HG02885 (cell line): Measurements from ENCODE around the gene MYO19.
"Not testable (repeated sequence)": the region's sequence is repeated elsewhere in the genome, so short reads cannot be mapped to it uniquely, and the experiment has no call there.

Experiments used
- ATAC-seq: cut with Tn5 transposase; IDR thresholded peaks from one replicate; pipeline ENCODE4 v1.9.1; 2021; ENCODE audit warnings: mild to moderate bottlenecking; ENCODE audit not compliant: unreplicated experiment, poor library complexity

The MYO19 gene

GRCh38 chr17:36470499-36470898 lies 64.2 kb downstream of the MYO19 start:
- ATAC-seq = no peak

DNA sequence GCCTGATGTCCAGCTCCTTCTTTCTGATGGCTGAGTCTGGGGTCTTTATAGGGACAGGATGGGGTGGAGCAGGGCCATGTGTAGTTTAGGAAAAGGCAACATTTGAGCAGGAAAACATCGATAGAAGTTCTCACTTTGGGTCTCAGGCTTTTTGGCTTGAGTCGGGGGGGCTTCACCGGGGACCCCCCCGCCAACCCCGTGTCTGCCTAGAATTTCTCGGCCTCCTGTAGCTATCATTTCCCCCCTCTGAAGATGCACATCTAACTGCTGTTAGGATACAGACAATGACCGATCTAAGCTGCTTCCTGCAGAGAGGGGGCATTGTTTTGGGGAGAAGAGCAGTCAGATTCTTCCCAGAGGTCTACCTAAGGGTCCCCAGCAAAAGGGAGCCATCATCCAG lies 64.9 kb downstream of the MYO19 start:
- ATAC-seq = no peak

DNA sequence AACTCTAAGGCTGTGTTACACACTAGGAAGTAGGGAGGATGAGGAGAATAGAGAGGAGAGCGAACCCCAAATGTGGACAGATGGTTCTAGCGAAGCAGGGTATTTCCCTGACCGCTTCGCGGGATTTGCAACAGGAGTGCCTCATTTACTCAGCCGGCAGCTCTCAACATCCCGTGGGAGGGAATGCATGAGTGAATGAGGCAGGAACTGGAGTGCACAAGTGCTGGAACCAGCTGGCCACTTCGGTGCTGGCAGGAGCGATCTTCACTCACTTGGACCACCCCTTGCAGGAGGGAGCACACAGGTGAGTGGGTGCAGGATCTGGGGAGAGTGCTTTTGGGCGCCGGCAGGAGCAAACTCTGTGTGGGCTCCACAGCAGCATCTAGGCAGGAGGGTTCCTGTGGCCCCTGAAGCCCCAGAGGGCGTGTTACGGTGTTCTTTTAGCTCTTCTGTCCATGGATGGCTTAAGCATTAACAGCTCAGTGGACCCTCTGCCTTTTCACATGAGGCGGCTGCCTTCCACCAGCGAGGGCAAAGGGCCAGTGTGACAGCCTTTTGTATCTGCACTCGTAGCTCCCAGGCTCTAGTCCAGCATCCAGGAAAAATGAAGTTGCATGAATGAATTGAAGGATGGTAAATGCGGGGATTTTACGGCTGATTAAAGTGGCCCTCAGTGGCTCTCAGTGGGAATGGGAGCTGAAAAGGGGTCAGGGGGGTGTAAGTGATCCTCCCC lies 65.6 kb downstream of the MYO19 start:
- ATAC-seq = no peak

GRCh38 chr17:36464765-36465088 lies 69.9 kb downstream of the MYO19 start:
- ATAC-seq = no peak

GRCh38 chr17:36463916-36464764 lies 70.5 kb downstream of the MYO19 start:
- no peak for ATAC-seq

DNA sequence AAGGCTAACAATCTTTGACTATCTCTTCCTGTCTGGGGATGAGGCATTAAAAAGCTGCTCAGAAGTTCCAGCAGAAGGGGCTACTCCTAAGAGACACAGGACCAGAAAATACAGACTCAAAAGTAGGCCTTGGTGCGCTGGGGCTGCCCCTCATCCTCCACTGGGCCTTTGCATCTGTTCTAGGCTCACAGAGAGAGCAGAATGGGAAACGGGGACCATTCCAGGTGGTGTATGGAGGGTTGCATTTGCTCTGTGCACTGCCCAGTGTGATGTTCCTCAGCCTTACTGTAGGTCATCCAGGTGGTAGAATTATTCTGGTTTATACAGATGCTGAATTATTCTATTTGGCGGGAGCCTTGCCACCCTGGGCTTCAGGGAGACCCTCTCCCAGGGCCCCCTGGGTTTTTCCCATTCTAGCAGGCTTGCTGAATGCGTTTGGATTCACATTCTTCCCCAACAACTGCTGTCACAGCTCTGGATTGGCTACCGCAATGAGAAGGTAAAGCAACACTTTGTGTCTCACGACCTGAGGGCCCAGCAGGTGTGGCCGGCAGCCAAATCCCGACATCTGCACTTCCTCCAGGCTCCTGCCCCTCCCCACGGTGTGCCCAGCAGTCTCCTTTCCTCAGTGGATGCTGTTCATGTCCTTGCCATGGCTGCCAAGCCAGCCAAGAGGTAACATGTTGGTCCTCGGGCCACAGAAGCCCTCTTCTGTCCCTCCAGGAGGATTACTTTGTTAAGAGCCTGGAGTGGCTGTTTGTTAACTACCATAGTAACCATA lies 73.1 kb downstream of the MYO19 start:
- ATAC-seq = no peak

DNA sequence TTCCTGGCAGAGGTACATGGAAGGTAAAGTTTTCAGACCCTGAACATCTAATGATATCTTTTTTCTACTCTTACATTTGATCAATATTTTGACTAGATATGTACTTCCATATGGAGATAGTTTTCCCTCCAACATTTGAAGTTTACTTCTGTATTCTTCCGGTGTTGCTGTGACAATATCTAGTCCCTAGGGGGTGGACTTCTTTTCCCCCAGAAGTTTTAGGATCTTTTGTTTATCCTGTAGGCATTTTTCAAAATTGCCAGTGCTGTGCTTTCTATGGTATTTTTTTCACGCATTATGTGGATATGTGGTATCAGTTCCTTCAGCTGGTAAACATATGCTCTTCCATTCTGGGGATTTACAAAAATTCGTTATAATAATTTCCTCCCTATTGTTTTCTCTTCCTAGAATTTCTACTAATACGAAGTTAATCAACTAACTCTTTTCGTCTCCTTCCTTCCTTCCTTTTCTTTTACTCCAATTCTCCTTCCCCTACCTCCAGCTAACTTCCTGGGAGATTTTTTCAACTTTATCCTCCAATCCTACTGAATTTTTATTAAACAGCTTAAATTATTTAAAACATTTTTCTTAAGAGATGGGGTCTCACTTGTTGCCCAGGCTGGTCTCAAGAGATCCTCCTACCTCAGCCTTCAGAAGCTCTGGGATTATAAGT lies 74.3 kb downstream of the MYO19 start:
- no peak for ATAC-seq

DNA sequence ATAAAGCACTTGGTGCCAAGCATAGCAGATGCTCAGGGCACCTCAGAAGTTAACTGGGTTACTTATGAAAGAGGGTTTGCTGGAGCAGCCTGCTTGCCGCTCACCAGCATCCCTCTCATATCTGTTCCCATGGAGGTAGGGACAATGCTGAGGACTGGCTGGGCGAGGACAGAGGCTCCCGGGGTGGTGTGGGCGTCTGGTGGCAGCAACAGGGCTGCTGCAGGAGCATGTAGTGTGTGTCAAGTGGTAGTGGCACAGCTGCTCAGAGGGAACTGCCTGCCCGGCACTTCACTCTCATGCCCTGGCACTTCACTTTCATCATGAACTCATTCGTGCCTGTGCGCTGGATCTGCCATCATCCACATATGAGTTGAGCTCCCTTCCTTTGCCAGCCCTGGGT lies 75.1 kb downstream of the MYO19 start:
- ATAC-seq = no peak

GRCh38 chr17:36459045-36459444 lies 75.6 kb downstream of the MYO19 start:
- ATAC-seq = no peak

- not testable (repeated sequence) for ATAC-seq
Observed at GRCh38 chr17:36457701-36458100, 77.0 kb downstream of the MYO19 start.

- not testable (repeated sequence) for ATAC-seq
Observed at GRCh38 chr17:36452888-36453287, 81.8 kb downstream of the MYO19 start.

- ATAC-seq = not testable (repeated sequence)
Observed at GRCh38 chr17:36449997-36450396, 84.7 kb downstream of the MYO19 start.
